ENCODE measurements around the gene CLMN.

Gene CLMN, protein sequence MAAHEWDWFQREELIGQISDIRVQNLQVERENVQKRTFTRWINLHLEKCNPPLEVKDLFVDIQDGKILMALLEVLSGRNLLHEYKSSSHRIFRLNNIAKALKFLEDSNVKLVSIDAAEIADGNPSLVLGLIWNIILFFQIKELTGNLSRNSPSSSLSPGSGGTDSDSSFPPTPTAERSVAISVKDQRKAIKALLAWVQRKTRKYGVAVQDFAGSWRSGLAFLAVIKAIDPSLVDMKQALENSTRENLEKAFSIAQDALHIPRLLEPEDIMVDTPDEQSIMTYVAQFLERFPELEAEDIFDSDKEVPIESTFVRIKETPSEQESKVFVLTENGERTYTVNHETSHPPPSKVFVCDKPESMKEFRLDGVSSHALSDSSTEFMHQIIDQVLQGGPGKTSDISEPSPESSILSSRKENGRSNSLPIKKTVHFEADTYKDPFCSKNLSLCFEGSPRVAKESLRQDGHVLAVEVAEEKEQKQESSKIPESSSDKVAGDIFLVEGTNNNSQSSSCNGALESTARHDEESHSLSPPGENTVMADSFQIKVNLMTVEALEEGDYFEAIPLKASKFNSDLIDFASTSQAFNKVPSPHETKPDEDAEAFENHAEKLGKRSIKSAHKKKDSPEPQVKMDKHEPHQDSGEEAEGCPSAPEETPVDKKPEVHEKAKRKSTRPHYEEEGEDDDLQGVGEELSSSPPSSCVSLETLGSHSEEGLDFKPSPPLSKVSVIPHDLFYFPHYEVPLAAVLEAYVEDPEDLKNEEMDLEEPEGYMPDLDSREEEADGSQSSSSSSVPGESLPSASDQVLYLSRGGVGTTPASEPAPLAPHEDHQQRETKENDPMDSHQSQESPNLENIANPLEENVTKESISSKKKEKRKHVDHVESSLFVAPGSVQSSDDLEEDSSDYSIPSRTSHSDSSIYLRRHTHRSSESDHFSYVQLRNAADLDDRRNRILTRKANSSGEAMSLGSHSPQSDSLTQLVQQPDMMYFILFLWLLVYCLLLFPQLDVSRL

DNA sequence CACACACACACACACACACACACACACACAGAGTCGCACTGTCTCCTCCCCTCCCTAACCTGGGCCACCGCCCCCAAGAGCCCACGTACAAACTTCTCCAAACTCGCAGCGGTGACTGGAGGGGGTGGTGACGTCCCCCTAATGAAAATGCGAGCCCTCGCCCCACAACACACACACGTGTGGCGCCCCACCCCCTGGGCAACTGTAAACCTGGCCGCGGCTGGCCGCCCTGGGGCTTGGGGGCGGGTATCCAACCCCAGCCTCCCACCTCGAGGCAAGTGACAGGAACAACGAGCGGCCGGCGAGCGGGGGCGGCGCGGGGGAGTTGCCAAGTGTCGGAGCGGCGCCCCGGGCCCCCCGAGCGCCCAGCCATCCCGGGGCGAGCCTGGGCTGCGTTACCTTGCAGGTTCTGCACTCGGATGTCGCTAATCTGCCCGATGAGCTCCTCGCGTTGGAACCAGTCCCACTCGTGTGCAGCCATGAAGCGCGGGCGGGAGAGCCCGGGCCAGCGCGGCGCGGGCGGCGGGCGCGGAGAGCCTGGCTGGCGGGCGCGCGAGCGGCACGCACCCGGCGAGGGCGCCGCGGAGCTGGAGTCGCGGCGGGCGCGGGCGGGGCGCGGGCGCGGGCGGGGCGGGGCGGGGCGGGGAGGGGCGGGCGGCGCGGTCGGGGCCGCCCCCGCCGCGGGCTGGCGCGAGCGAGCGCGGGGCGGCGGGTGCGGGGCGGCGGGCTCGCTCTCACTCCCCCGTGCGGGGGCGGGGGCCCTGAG lies at the start of gene CLMN:
TSS of gene CLMN (minus strand) at position 597 of the 766 bp plus-strand sequence. CDS start at position 481, 116 bp downstream.
- peak within 1 kb of the TSS; percentile 66 for H3K4me3 ChIP-seq (ENCODE audit: low read depth, low read length)
- peak; percentile 47 for DNase-seq (ENCODE audit: low read depth)
- no peak for TF ChIP-seq CTCF (IDR thresholded peaks at IDR 0.05; ENCODE audit: insufficient read depth, low read depth, low read length, missing control alignments)

- TF ChIP-seq CTCF (IDR thresholded peaks at IDR 0.05; ENCODE audit: insufficient read depth, low read depth, low read length, missing control alignments) = no peak
- H3K4me3 ChIP-seq (ENCODE audit: low read depth, low read length) = no peak overlapping the region
- DNase-seq (ENCODE audit: low read depth) = no peak
Observed at GRCh38 chr14:95365401-95365800, 45.7 kb upstream of the CLMN start.

DNA sequence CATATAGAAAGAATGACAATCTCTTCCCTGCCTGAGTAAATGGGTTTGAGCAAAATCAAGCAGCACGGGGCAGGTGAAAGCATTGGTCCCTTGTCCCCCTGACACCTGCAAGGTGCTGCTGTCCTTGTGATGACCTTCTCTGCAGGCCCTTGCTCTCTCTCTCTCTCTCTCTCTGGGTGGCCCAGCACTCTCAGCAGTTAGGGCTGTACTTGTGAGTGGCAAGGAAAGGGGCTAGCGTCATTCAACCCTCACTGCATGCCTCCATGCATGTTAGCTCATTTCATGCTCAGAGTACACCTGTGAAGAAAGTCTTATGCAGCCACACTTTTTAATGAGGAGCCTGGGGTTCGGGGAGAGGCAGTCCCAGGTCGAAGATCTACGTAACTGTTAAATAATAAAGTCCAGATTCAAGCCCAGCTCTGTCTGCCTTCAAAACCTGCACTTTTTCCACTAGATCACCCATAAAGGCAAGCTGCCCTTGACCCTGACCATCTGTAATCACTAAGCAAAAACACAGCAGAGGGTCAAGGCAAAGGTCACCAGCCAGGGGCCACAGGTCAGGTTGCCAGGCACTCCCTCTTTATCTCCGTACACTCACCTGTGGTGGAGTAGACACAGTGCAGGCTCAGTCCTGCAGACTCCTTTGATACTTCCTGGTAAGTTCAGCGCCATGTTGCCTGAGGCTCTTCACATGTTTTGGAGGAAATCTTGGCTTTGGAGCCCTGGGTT lies 44.9 kb upstream of the CLMN start:
- no peak overlapping the region for H3K4me3 ChIP-seq (ENCODE audit: low read depth, low read length)
- no peak for DNase-seq (ENCODE audit: low read depth)
- TF ChIP-seq CTCF (IDR thresholded peaks at IDR 0.05; ENCODE audit: insufficient read depth, low read depth, low read length, missing control alignments) = no peak

DNA sequence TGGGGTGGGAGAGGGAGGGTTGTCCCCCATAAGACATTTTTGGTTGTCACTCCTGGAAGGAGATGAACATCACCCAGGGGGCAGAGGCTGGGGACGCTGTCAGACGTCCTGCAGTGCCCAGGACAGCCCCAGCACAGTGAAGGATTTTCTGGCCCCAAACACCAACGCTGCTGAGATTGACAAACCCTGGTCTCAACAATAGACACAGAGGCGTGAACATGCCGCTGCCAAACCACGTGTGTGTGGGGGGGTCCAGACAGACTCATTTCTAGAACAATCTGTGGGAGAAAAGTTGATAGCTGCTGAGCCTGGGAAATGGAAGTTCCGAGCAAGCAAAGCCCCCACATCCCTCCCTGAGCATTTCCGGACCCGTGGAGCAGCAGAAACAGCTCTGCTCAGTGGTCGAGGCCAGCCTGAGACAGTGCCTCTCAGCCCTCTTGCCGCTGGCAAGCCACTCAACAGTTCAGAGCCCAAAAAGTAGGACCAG lies 43.8 kb upstream of the CLMN start:
- peak; percentile 16 for DNase-seq (ENCODE audit: low read depth)
- no peak for TF ChIP-seq CTCF (IDR thresholded peaks at IDR 0.05; ENCODE audit: insufficient read depth, low read depth, low read length, missing control alignments)
- H3K4me3 ChIP-seq (ENCODE audit: low read depth, low read length) = no peak overlapping the region

DNA sequence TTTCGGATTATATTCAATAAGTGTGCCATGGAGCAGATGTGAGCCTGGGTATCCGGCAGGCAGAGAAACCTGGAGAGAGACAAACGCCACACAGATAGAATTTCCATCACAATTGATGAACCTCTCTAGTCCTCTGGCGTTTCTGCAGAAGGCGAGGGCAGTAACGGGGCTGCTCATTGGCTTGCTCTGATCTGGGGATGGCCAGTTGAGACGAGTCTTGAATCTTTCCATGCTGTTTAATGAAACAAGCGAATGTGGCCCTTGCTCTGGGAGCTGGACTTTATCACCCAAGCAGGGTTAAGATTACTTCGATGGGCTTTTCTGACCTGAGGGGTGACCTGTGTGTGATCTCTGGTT lies 42.4 kb upstream of the CLMN start:
- H3K4me3 ChIP-seq (ENCODE audit: low read depth, low read length) = no peak overlapping the region
- no peak for TF ChIP-seq CTCF (IDR thresholded peaks at IDR 0.05; ENCODE audit: insufficient read depth, low read depth, low read length, missing control alignments)
- DNase-seq (ENCODE audit: low read depth) = no peak
